OCI-LY1 (cell line): ENCODE measurements around the gene UNC13C.

Source experiments
- CTCF ChIP-seq: fragments of 200-600 bp; sonication (generic), shearing (Covaris generic); IDR thresholded peaks from 2 replicates; pipeline ENCODE4 v1.5.1; 2017; ENCODE audit warnings: mild to moderate bottlenecking, antibody characterized with exemption, low read length, moderate library complexity, mixed read lengths
- EZH2 ChIP-seq: fragments of 200-600 bp; sonication (generic), shearing (Covaris generic); IDR thresholded peaks from 2 replicates; pipeline ENCODE4 v1.8.0; 2017; ENCODE audit warnings: borderline replicate concordance, mixed run types, mild to moderate bottlenecking, antibody characterized with exemption, low read length, moderate library complexity, mixed read lengths

GRCh38 chr15:54462511-54462913 lies 484.3 kb downstream of the UNC13C start:
- TF ChIP-seq CTCF (no peak), EZH2 (no peak)
